HEK293 (cell line): ENCODE results near the gene FANCL.

Experiments used
- CTCF ChIA-PET: fragments of 350-600 bp; formaldehyde crosslinking; extraction: SDS; loops from one replicate; lab custom pipeline; 2021; ENCODE audit warnings: antibody characterized with exemption; lab: Yijun Ruan, JAX
- POLR2A ChIA-PET: fragments of 300-600 bp; formaldehyde crosslinking; extraction: SDS; loops from one replicate; lab custom pipeline; 2020; ENCODE audit warnings: antibody characterized with exemption, inconsistent platforms; lab: Yijun Ruan, JAX
- H3K27ac ChIP-seq: fragments of 200-500 bp; sonication (Bioruptor generic); 2 replicates; pipeline ENCODE4 v1.5.1; 2014; ENCODE audit warnings: low read depth, low read length, control low read depth, inconsistent platforms; ENCODE audit errors: extremely low read depth
- H3K36me3 ChIP-seq, 2 experiments: fragments of 200-500 bp in 1 of 2; sonication (Bioruptor generic) in 1 of 2; 1 replicate in 1 of 2; 2 replicates in 1 of 2; pipeline ENCODE4 v1.5.1; 2014 to 2017; ENCODE audit warnings: inconsistent platforms in 2 of 2, low read length in 2 of 2; ENCODE audit not compliant: control insufficient read depth in 2 of 2, insufficient read depth in 1 of 2
- H3K4me1 ChIP-seq: fragments of 200-500 bp; sonication (Bioruptor generic); 2 replicates; pipeline ENCODE4 v1.5.1; 2014; ENCODE audit warnings: mild to moderate bottlenecking, low read length, inconsistent platforms; ENCODE audit not compliant: control insufficient read depth, insufficient read depth
- H3K4me3 ChIP-seq: 2 replicates; pipeline ENCODE4 v1.5.1; 2011; ENCODE audit warnings: low read depth, mild to moderate bottlenecking, control low read depth, low read length, moderate library complexity
- H3K9me3 ChIP-seq: fragments of 200-500 bp; sonication (Bioruptor generic); 2 replicates; pipeline ENCODE4 v1.5.1; 2014; ENCODE audit warnings: low read depth, low read length, inconsistent platforms; ENCODE audit not compliant: control insufficient read depth, insufficient read depth
- GFI1B ChIP-seq: fragments of 450-650 bp; formaldehyde crosslinking; IDR thresholded peaks from 2 replicates; pipeline ENCODE4 v1.5.1; 2016; ENCODE audit warnings: missing biosample characterization, missing genetic modification characterization
- HOXC10 ChIP-seq: sonication (generic); formaldehyde crosslinking; IDR thresholded peaks from 2 replicates; pipeline ENCODE4 v1.8.1; 2023; ENCODE audit warnings: mild to moderate bottlenecking, missing genetic modification reagents
- HOXD13 ChIP-seq: sonication (generic); formaldehyde crosslinking; IDR thresholded peaks from 2 replicates; pipeline ENCODE4 v1.8.0; 2022; ENCODE audit warnings: missing genetic modification reagents, borderline replicate concordance
- KLF10 ChIP-seq: fragments of 450-650 bp; IDR thresholded peaks from 2 replicates; pipeline ENCODE4 v1.5.1; 2018; ENCODE audit warnings: missing biosample characterization, mild to moderate bottlenecking, missing genetic modification characterization
- KLF16 ChIP-seq: fragments of 450-650 bp; formaldehyde crosslinking; IDR thresholded peaks from 2 replicates; pipeline ENCODE4 v1.5.1; 2017; ENCODE audit warnings: missing biosample characterization, missing genetic modification characterization
- MZF1 ChIP-seq: fragments of 450-650 bp; formaldehyde crosslinking; IDR thresholded peaks from 2 replicates; pipeline ENCODE4 v1.5.1; 2017; ENCODE audit warnings: missing biosample characterization, missing genetic modification characterization, borderline replicate concordance
- OVOL3 ChIP-seq: fragments of 450-650 bp; formaldehyde crosslinking; IDR thresholded peaks from 2 replicates; pipeline ENCODE4 v1.5.1; 2016; ENCODE audit warnings: missing biosample characterization, missing genetic modification characterization
- SP7 ChIP-seq: fragments of 450-650 bp; formaldehyde crosslinking; IDR thresholded peaks from 2 replicates; pipeline ENCODE4 v1.5.1; 2016; ENCODE audit warnings: missing biosample characterization, missing genetic modification characterization
- TRIM28 ChIP-seq: IDR thresholded peaks from 2 replicates; pipeline ENCODE4 v1.6.1; 2011; ENCODE audit warnings: low read length, control low read depth, borderline replicate concordance
- ZBTB20 ChIP-seq: fragments of 450-650 bp; formaldehyde crosslinking; IDR thresholded peaks from 2 replicates; pipeline ENCODE4 v1.5.1; 2016; ENCODE audit warnings: missing biosample characterization, missing genetic modification characterization
- ZBTB21 ChIP-seq: fragments of 450-650 bp; formaldehyde crosslinking; IDR thresholded peaks from 2 replicates; pipeline ENCODE4 v1.5.1; 2017; ENCODE audit warnings: missing biosample characterization, missing genetic modification characterization
- ZNF157 ChIP-seq: fragments of 450-650 bp; formaldehyde crosslinking; IDR thresholded peaks from 2 replicates; pipeline ENCODE4 v1.5.1; 2016; ENCODE audit warnings: missing biosample characterization, missing genetic modification characterization
- ZNF221 ChIP-seq: fragments of 450-650 bp; formaldehyde crosslinking; IDR thresholded peaks from 2 replicates; pipeline ENCODE4 v1.5.1; 2017; ENCODE audit warnings: missing biosample characterization, missing genetic modification characterization, borderline replicate concordance
- ZNF248 ChIP-seq: fragments of 450-650 bp; formaldehyde crosslinking; IDR thresholded peaks from 2 replicates; pipeline ENCODE4 v1.5.1; 2017; ENCODE audit warnings: missing biosample characterization, missing genetic modification characterization
- ZNF48 ChIP-seq: fragments of 450-650 bp; formaldehyde crosslinking; IDR thresholded peaks from 2 replicates; pipeline ENCODE4 v1.5.1; 2016; ENCODE audit warnings: missing biosample characterization, missing genetic modification characterization
- ZNF529 ChIP-seq: fragments of 450-650 bp; formaldehyde crosslinking; IDR thresholded peaks from 2 replicates; pipeline ENCODE4 v1.5.1; 2017; ENCODE audit warnings: missing genetic modification characterization, missing biosample characterization; ENCODE audit not compliant: insufficient replicate concordance
- ZNF585B ChIP-seq: fragments of 450-650 bp; formaldehyde crosslinking; IDR thresholded peaks from 2 replicates; pipeline ENCODE4 v1.5.1; 2016; ENCODE audit warnings: missing biosample characterization, missing genetic modification characterization
- ZNF629 ChIP-seq: fragments of 450-650 bp; formaldehyde crosslinking; IDR thresholded peaks from 2 replicates; pipeline ENCODE4 v1.5.1; 2017; ENCODE audit warnings: missing biosample characterization, missing genetic modification characterization
- ZNF707 ChIP-seq: fragments of 450-650 bp; formaldehyde crosslinking; IDR thresholded peaks from 2 replicates; pipeline ENCODE4 v1.5.1; 2016; ENCODE audit warnings: missing biosample characterization, missing genetic modification characterization
- ZNF768 ChIP-seq: fragments of 450-650 bp; formaldehyde crosslinking; IDR thresholded peaks from 2 replicates; pipeline ENCODE4 v1.5.1; 2018; ENCODE audit warnings: missing biosample characterization, mild to moderate bottlenecking, missing genetic modification characterization
- ZNF776 ChIP-seq: fragments of 450-650 bp; formaldehyde crosslinking; IDR thresholded peaks from 2 replicates; pipeline ENCODE4 v1.5.0; 2017; ENCODE audit warnings: missing biosample characterization, missing genetic modification characterization, borderline replicate concordance
- TF ChIP-seq, protein P1 (sequence below): fragments of 450-650 bp; formaldehyde crosslinking; IDR thresholded peaks from 2 replicates; pipeline ENCODE4 v1.5.1; 2016; ENCODE audit warnings: missing biosample characterization, missing genetic modification characterization
- TF ChIP-seq, protein P2 (sequence below): fragments of 450-650 bp; IDR thresholded peaks from 2 replicates; pipeline ENCODE4 v1.5.1; 2018; ENCODE audit warnings: missing biosample characterization, mild to moderate bottlenecking, missing genetic modification characterization

The FANCL gene

DNA sequence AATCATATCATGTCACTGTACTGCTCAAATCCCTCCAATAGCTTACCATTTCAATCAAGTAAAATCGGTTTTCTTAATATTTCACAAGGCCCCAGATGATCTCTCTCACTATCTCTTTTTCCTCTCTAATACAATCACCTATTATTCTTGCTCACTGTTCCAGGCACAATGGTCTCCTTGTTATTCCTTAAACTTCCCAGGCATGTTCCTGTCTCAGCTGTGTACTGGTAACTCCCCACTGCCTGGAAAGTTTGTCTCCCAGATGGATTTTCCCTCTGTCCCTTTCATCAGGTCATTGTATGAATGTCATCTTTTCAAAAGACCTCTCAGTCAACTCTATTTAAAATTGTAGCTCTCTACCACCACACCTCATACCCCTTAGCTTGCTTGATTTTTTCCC lies 30.7 kb upstream of the FANCL start:
- H3K36me3 ChIP-seq, result no peaks in the 10 kb centered on the region
- TF ChIP-seq, protein P1, sequence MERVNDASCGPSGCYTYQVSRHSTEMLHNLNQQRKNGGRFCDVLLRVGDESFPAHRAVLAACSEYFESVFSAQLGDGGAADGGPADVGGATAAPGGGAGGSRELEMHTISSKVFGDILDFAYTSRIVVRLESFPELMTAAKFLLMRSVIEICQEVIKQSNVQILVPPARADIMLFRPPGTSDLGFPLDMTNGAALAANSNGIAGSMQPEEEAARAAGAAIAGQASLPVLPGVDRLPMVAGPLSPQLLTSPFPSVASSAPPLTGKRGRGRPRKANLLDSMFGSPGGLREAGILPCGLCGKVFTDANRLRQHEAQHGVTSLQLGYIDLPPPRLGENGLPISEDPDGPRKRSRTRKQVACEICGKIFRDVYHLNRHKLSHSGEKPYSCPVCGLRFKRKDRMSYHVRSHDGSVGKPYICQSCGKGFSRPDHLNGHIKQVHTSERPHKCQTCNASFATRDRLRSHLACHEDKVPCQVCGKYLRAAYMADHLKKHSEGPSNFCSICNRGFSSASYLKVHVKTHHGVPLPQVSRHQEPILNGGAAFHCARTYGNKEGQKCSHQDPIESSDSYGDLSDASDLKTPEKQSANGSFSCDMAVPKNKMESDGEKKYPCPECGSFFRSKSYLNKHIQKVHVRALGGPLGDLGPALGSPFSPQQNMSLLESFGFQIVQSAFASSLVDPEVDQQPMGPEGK (tag by site-specific recombination), result no peak
- TF ChIP-seq HOXC10 (CRISPR knock-in tag) (no peak), ZBTB20 (no peak), ZNF248 (tag by site-specific recombination) (no peak)
- TF ChIP-seq, all 188 proteins: peak for 0
- Histone ChIP-seq H3K27ac (no peak overlapping the region), H3K4me1 (no peaks in the 10 kb centered on the region), H3K4me3 (no peak overlapping the region), H3K9me3 (no peaks in the 10 kb centered on the region)
- POLR2A ChIA-PET, result interaction anchor here (0.6 kb wide), 1 partner anchor 32 kb away, joined by 6 read pairs; no protein-coding TSS in a partner anchor
- CTCF ChIA-PET, result no interaction called here

DNA sequence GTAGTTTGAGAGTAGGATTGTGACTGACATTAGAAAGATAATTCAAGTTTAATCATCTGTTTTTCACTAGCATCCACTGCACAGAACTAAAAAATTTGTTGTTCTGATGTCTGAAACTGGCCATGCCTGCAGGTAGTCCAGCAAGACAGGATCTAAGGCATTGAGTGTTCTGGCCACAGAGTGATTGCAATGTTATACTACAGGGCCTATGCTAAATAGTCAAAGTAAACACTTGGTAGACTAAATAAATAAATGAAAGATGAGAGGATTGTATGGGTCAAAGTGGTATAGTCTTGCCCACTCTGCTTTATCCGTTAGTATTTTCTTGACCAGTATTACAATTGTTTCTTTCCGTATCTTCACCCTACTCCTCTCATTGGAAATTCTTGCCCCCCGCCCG lies 27.6 kb upstream of the FANCL start:
- CTCF ChIA-PET, result interaction anchor here (1.2 kb wide), 1 partner anchor 22 kb away, joined by 3 read pairs; no protein-coding TSS in a partner anchor
- POLR2A ChIA-PET, result no interaction called here
- Histone ChIP-seq H3K4me1 (no peaks in the 10 kb centered on the region), H3K36me3 (no peaks in the 10 kb centered on the region), H3K27ac (no peak overlapping the region), H3K9me3 (no peaks in the 10 kb centered on the region), H3K4me3 (no peak overlapping the region)
- TF ChIP-seq SP7 (tag by site-specific recombination), result no peak
- no peak for TF ChIP-seq ZNF221 (tag by site-specific recombination)
- TF ChIP-seq GFI1B (tag by site-specific recombination), result no peak
- no peak for TF ChIP-seq KLF10
- no peak for TF ChIP-seq KLF16 (tag by site-specific recombination)
- TF ChIP-seq ZNF768, result no peak
- TF ChIP-seq, protein P1 (tag by site-specific recombination), result no peak
- TF ChIP-seq, protein P2, sequence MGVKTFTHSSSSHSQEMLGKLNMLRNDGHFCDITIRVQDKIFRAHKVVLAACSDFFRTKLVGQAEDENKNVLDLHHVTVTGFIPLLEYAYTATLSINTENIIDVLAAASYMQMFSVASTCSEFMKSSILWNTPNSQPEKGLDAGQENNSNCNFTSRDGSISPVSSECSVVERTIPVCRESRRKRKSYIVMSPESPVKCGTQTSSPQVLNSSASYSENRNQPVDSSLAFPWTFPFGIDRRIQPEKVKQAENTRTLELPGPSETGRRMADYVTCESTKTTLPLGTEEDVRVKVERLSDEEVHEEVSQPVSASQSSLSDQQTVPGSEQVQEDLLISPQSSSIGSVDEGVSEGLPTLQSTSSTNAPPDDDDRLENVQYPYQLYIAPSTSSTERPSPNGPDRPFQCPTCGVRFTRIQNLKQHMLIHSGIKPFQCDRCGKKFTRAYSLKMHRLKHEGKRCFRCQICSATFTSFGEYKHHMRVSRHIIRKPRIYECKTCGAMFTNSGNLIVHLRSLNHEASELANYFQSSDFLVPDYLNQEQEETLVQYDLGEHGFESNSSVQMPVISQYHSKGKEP, result no peak
- TF ChIP-seq ZNF157 (tag by site-specific recombination), result no peak
- TF ChIP-seq MZF1 (tag by site-specific recombination), result no peak
- no peak for TF ChIP-seq HOXD13
- no peak for TF ChIP-seq TRIM28

DNA sequence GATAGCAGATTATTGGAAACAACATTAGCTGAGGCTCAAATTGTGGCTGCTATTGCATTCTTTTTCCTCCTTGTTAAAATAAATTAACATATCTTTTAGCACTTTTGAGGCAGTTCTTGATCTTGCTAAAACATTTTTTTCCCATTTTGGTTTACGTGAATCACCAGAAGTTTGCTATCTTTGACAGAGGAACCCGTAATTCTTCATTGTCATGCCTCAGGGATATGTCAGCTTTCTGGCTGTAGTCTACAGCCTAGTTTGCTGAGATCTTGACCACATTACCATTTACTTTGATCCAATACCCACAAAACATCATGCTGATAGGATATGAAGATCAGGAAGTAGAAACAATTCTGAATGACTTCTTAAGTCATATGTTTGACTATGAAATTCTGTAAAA lies 25.1 kb upstream of the FANCL start:
- no peaks in the 10 kb centered on the region for H3K4me1 ChIP-seq
- H3K27ac ChIP-seq, result no peak overlapping the region
- no peaks in the 10 kb centered on the region for H3K9me3 ChIP-seq
- CTCF ChIA-PET, result interaction anchor here (0.7 kb wide), 1 partner anchor 223 kb away, joined by 3 read pairs; no protein-coding TSS in a partner anchor
- H3K4me3 ChIP-seq, result no peak overlapping the region
- H3K36me3 ChIP-seq, result no peaks in the 10 kb centered on the region
- TF ChIP-seq ZNF629 (tag by site-specific recombination) (no peak), ZNF707 (tag by site-specific recombination) (no peak), ZBTB21 (tag by site-specific recombination) (no peak), ZNF48 (tag by site-specific recombination) (no peak), OVOL3 (no peak), ZNF776 (no peak), ZNF585B (tag by site-specific recombination) (no peak), ZNF529 (tag by site-specific recombination) (no peak)
- TF ChIP-seq, all 188 proteins: peak for 0
- POLR2A ChIA-PET, result no interaction called here
